Heart left ventricle (tissue), 16 donors: Measurements from ENCODE around the gene CCL5. TPM values are rescaled to one million over a fixed set of nuclear protein-coding genes. Genes with fewer than 3 reads are reported as not detected.

Source experiments
- ATAC-seq, 4 donors: fragments of 200-7000 bp; cut with Tn5 transposase; one replicate each; pipeline ENCODE4 v1.9.1; 2020 to 2022; ENCODE audit warnings: moderate library complexity in 4 of 4, mild to moderate bottlenecking in 3 of 4, moderate number of reproducible peaks in 1 of 4
- DNase-seq, 5 donors: peaks; one replicate each; pipeline ENCODE4 v3.0.0-alpha.2; 2020
- H3K27ac ChIP-seq, 12 donors: fragments of 200-600 bp; sonication (generic) in 4 of 12; one replicate each; pipeline versions ENCODE4 v1.5.0 to v1.8.0; 2016 to 2022; ENCODE audit warnings: mild to moderate bottlenecking in 2 of 12
- H3K27me3 ChIP-seq, 9 donors: fragments of 200-600 bp; sonication (generic) in 2 of 9; one replicate each; pipeline versions ENCODE4 v1.5.1 to v1.8.0; 2016 to 2022; ENCODE audit warnings: mild to moderate bottlenecking in 3 of 9
- H3K36me3 ChIP-seq, 9 donors: fragments of 200-600 bp; sonication (generic) in 2 of 9; one replicate each; pipeline versions ENCODE4 v1.5.0 to v1.8.0; 2018 to 2022; ENCODE audit warnings: mild to moderate bottlenecking in 2 of 9
- H3K4me1 ChIP-seq, 12 donors: fragments of 200-600 bp; sonication (generic) in 4 of 12; one replicate each; pipeline versions ENCODE4 v1.5.0 to v1.8.0; 2016 to 2022; ENCODE audit warnings: mild to moderate bottlenecking in 3 of 12
- H3K4me3 ChIP-seq, 12 donors: fragments of 200-600 bp; sonication (generic) in 4 of 12; one replicate each; pipeline versions ENCODE4 v1.5.0 to v1.8.0; 2017 to 2022; ENCODE audit warnings: mild to moderate bottlenecking in 9 of 12, moderate library complexity in 4 of 12
- H3K9me3 ChIP-seq, 12 donors: fragments of 200-600 bp; sonication (generic) in 4 of 12; one replicate each; pipeline versions ENCODE4 v1.5.0 to v1.8.0; 2016 to 2022; ENCODE audit warnings: mild to moderate bottlenecking in 1 of 12
- POLR2A ChIP-seq, 2 donors: fragments of 450-650 bp; IDR thresholded peaks; one replicate each; pipeline ENCODE4 v1.6.1; 2017; ENCODE audit warnings: antibody characterized with exemption in 2 of 2, mild to moderate bottlenecking in 2 of 2, moderate library complexity in 2 of 2
- WGBS, 4 donors: extraction: QIAGEN DNeasy Blood & Tissue Kit in 2 of 4; methylation state at CpG; one replicate each; pipeline versions ENCODE4 v1.1.5 to v1.1.7; 2013 to 2018; 5-methylcytosine and 5-hydroxymethylcytosine counted together
- intact Hi-C, 10 donors: fragments of 100-400 bp; cut with DNase I; formaldehyde crosslinking; loops; one replicate each; pipeline versions ENCODE4 v1.11.1 to v1.14.2; 2022
- polyA plus RNA-seq, 2 donors: library from polyadenylated mRNA; stranded (reverse); fragments of 200-250 nt; gene quantifications; one replicate each; pipeline ENCODE4 v1.2.3, GENCODE V29; 2013
- total RNA-seq, 9 donors: library from RNA; depleted of rRNA in 2 of 9; stranded (reverse); fragments of >200 nt in 2 of 9; fragmentation: NEBNext Ultra II Directional in 3 of 9; extraction: Animal tissue kit (Norgen Biotek cat#: 25700) in 3 of 9; gene quantifications; one replicate each; pipeline versions ENCODE4 v1.1.0 to v1.2.4, GENCODE V29; 2016 to 2023
- TF ChIP-seq, protein P1 (sequence below), 12 donors: fragments of 200-600 bp; sonication (generic) in 4 of 12; IDR thresholded peaks; one replicate each; pipeline versions ENCODE4 v1.5.0 to v1.8.0; 2018 to 2022; ENCODE audit warnings: antibody characterized with exemption in 12 of 12, mild to moderate bottlenecking in 5 of 12
- donor health status: ischemic (EF 13 %, LVEDD 7.1; RV severe dilation, severe dysfunction).
- donor health status: healthy with polysubstance abuse.
- donor health status: DM: no; HTN: yes; CAD: no.
- donor health status: DM: no; HTN: no; CAD: no.
- donor health status: ischemic (EF 25% LVEDD 6.9; RV normal size, moderate dysfunction).
- donor health status: ischemic (EF 25% LVEDD 5.7; RV mildly dilated, moderate dysfunction).
- donor health status: healthy.
- donor health status: DM: yes; HTN: yes; CAD: no.
- donor health status: ischemic (EF 35%, LVEDD 5.7; RV mildly dilated, moderate dysfunction).
- donor health status: nonischemic (EF 11% LVEDD 7.7; RV severe dilation, severe dysfunction).
- donor health status: DM: yes; HTN: yes; CAD: no.
- donor health status: PGD.
- donor health status: ischemic (EF 29% LVEDD 5.4; RV normal size, mild dysfunction).
- donor health status: nonischemic (EF 23%, LVEDD 6.1; RV moderate dilation, normal function).

The CCL5 gene
- total and polyA plus RNA-seq, 11 donors, result 0.46 to 23.7 (median 1.4) TPM; not detected in 1

DNA sequence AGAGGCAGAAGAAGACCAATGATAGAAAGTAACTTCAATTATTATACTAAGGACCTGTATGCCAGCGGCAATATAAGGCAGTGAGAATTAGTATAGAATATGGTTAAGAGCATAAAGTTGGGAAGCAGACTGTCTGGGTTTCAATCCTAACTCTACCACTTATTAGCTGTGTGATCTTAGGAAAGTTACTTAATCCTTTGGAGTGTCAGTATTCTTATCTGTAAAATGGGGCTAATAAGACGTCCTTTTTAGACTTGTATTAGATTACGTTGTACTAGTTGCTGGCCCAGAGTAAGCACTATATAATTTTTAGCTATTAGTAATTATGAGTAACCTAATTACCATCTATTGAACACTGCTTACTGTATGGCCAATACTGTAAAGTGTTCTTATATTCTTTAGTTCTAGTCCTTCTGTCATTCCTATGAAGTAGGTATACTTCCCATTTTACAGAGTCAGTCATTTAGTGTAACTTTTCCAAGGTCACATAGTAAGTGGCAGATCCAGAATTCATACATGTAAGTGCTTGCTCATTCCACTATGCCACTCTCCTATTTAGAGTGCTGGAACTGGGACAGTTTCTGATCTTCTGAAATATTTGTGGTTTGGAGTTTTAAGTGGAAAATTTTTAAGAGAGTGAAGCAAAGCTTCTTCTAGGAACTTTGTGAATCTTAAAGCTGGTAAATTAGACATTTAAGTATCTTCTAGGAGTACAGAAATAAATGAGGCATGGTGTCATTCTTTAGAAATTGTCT, 33.9 kb downstream of the CCL5 start:
- intact Hi-C loops, result no loop called here
- peaks cover 2 to 95% (median 86%) of the 10 kb centered on the region in 9 donors for H3K36me3 ChIP-seq

DNA sequence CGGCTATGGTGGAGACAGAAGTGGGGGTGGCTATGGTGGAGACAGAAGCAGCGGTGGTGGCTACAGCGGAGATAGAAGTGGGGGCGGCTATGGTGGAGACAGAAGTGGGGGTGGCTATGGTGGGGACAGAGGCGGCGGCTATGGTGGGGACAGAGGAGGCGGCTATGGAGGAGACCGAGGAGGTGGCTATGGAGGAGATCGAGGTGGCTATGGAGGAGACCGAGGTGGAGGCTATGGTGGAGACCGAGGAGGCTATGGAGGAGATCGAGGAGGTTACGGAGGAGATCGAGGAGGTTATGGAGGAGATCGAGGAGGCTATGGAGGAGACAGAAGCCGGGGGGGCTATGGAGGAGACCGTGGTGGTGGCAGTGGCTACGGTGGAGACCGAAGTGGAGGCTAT, 35.6 kb downstream of the CCL5 start:
- 96 to 98% (median 97%) methylated on average over 19 of the region's 19 CpGs for WGBS, 4 donors
- no peaks in the 10 kb centered on the region for H3K27me3 ChIP-seq
- intact Hi-C loops, result no loop called here
- H3K4me3 ChIP-seq, result no peak overlapping the region
- no peaks in the 10 kb centered on the region for H3K9me3 ChIP-seq
- ATAC-seq (peak in 1 of 4 donors; percentile 25), DNase-seq (no peak)
- H3K4me1 ChIP-seq, result peaks cover 0 to 6% (median 0%) of the 10 kb centered on the region in 12 donors
- TF ChIP-seq POLR2A (IDR thresholded peaks at IDR 0.05), result no peak
- TF ChIP-seq, protein P1, sequence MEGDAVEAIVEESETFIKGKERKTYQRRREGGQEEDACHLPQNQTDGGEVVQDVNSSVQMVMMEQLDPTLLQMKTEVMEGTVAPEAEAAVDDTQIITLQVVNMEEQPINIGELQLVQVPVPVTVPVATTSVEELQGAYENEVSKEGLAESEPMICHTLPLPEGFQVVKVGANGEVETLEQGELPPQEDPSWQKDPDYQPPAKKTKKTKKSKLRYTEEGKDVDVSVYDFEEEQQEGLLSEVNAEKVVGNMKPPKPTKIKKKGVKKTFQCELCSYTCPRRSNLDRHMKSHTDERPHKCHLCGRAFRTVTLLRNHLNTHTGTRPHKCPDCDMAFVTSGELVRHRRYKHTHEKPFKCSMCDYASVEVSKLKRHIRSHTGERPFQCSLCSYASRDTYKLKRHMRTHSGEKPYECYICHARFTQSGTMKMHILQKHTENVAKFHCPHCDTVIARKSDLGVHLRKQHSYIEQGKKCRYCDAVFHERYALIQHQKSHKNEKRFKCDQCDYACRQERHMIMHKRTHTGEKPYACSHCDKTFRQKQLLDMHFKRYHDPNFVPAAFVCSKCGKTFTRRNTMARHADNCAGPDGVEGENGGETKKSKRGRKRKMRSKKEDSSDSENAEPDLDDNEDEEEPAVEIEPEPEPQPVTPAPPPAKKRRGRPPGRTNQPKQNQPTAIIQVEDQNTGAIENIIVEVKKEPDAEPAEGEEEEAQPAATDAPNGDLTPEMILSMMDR (IDR thresholded peaks at IDR 0.05), result no peak
- peaks cover 2 to 100% (median 94%) of the 10 kb centered on the region in 9 donors for H3K36me3 ChIP-seq
- no peak overlapping the region for H3K27ac ChIP-seq

More for the DNA sequence above, 33.9 kb downstream of the CCL5 start:
- H3K9me3 ChIP-seq, result no peaks in the 10 kb centered on the region
- no peak overlapping the region for H3K4me3 ChIP-seq
- ATAC-seq (no peak), DNase-seq (no peak)
- H3K27me3 ChIP-seq, result no peaks in the 10 kb centered on the region
- no peak overlapping the region for H3K27ac ChIP-seq
- peaks cover 0 to 6% (median 0%) of the 10 kb centered on the region in 12 donors for H3K4me1 ChIP-seq
- no peak for TF ChIP-seq POLR2A (IDR thresholded peaks at IDR 0.05)
- TF ChIP-seq, protein P1 (IDR thresholded peaks at IDR 0.05), result no peak
- WGBS, 4 donors, result 90 to 94% (median 91%) methylated on average over 3 of the region's 3 CpGs

DNA sequence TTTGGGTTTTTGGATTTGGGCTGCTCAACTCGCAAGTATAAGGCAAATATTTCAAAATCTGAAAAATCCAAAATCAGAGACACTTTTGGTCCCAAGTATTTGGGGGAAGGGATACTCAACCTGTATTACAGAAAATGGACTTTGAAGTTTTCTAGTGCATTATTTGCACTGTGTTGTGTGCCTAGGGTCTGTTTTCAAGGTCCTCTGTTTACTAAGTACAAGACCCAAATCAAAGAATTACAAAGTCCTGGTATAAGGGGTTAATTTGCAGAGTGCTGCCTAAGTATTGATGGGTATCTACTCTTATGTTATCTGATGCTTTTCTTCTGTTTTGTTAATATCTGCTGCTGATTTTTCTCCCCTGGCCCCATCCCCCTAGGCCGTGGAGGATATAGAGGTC, 36.5 kb downstream of the CCL5 start:
- WGBS, 4 donors, result 93 to 99% (median 97%) methylated on average over 2 of the region's 2 CpGs
- Histone ChIP-seq H3K4me1 (peaks cover 0 to 6% (median 0%) of the 10 kb centered on the region in 12 donors), H3K27me3 (no peaks in the 10 kb centered on the region), H3K4me3 (no peak overlapping the region), H3K27ac (no peak overlapping the region), H3K36me3 (peaks cover 2 to 100% (median 99%) of the 10 kb centered on the region in 9 donors), H3K9me3 (no peaks in the 10 kb centered on the region)
- TF ChIP-seq, protein P1 (IDR thresholded peaks at IDR 0.05), result no peak
- TF ChIP-seq POLR2A (IDR thresholded peaks at IDR 0.05), result no peak
- no peak for DNase-seq
- no peak for ATAC-seq
- intact Hi-C loops, result no loop called here

DNA sequence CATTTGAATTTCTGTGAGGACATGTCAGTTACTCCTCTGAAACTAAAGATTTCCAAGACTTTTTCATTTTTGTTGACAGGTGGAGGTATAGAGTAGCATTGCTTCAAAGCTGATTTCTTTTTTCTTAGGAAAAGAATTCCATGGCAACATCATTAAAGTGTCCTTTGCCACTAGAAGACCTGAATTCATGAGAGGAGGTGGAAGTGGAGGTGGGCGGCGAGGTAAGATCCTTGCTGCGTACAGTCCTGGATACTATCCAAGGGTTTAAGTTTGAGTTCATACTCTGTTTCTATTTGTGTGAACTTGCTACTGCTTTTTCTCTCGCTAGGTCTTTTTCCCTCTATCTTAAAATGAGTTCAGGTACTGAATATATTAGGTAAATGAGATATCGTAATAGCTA, 37.9 kb downstream of the CCL5 start:
- DNase-seq, result no peak
- no peak for TF ChIP-seq POLR2A (IDR thresholded peaks at IDR 0.05)
- TF ChIP-seq, protein P1 (IDR thresholded peaks at IDR 0.05), result no peak
- WGBS, 4 donors, result 96 to 98% (median 97%) methylated on average over 5 of the region's 5 CpGs
- no peak for ATAC-seq
- Histone ChIP-seq H3K27me3 (no peaks in the 10 kb centered on the region), H3K27ac (no peak overlapping the region), H3K9me3 (no peaks in the 10 kb centered on the region), H3K4me3 (no peak overlapping the region), H3K4me1 (peaks cover 0 to under 1% (median 0%) of the 10 kb centered on the region in 12 donors), H3K36me3 (peaks cover 2 to 100% (median 100%) of the 10 kb centered on the region in 9 donors)
- intact Hi-C loops, result no loop called here
